ENCODE results near the gene TAF3.

DNA sequence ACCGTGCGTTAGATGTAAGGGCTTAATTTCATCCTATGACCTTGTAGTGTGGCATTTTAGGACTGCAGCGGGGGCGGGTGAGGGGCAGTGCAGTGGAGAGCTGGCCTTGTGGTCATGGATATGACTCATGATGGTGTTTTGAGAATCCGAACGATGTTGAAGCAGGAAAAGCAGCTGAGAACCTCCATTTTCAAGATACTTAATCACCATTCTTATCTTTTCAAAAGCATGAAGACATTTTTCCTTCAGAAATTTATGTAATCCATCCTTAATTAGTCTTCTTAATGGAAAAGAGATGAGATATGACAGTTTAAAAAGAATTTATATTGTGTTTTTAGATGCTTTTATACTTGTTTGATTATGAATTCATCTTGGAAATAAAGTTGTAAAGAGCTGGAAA, 20.7 kb upstream of the TAF3 start:
- TF ChIP-seq POLR2A (IDR thresholded peaks at IDR 0.05; ENCODE audit: low read depth, low read length) (no peak), TAF1 (IDR thresholded peaks at IDR 0.05; ENCODE audit: low read depth, low read length) (no peak), POLR2AphosphoS5 (IDR thresholded peaks at IDR 0.05; ENCODE audit: low read depth, low read length) (no peak), SPI1 (IDR thresholded peaks at IDR 0.05; ENCODE audit: low read depth, low read length) (no peak), POU2F2 (IDR thresholded peaks at IDR 0.05; ENCODE audit: low read depth, low read length) (no peak), PAX5 (IDR thresholded peaks at IDR 0.05; ENCODE audit: insufficient read depth, low read length, severe bottlenecking) (no peak)
